Transverse colon (tissue), 4 donors: ENCODE data around the gene LILRA2. TPM values are rescaled to one million over a fixed set of nuclear protein-coding genes. Genes with fewer than 3 reads are reported as not detected.

Experiments used
- DNase-seq: peaks from one replicate; pipeline ENCODE4 v3.0.0-alpha.2; 2019
- H3K27ac ChIP-seq, 4 donors: fragments of 200-600 bp; sonication (generic); 2 replicates each; pipeline ENCODE4 v1.5.1; 2016 to 2018; ENCODE audit warnings: inconsistent platforms in 4 of 4
- H3K27me3 ChIP-seq: fragments of 200-600 bp; sonication (generic); 2 replicates; pipeline ENCODE4 v1.5.1; 2017; ENCODE audit warnings: inconsistent platforms
- H3K36me3 ChIP-seq, 4 donors: fragments of 200-600 bp; sonication (generic); 2 replicates each; pipeline ENCODE4 v1.5.1; 2017 to 2019; ENCODE audit warnings: inconsistent platforms in 4 of 4
- H3K4me1 ChIP-seq, 4 donors: fragments of 200-600 bp; sonication (generic); 2 replicates each; pipeline ENCODE4 v1.5.1; 2017 to 2020; ENCODE audit warnings: inconsistent platforms in 4 of 4
- H3K4me3 ChIP-seq, 4 donors: fragments of 200-600 bp; sonication (generic); 1 replicate in 1 of 4; 2 replicates in 3 of 4; pipeline versions ENCODE4 v1.5.1 to v1.6.1; 2017 to 2019; ENCODE audit warnings: inconsistent platforms in 4 of 4
- H3K9me3 ChIP-seq, 2 donors: fragments of 200-600 bp; sonication (generic); 2 replicates each; pipeline ENCODE4 v1.5.1; 2017 to 2019; ENCODE audit warnings: inconsistent platforms in 2 of 2
- EP300 ChIP-seq: sonication (generic); formaldehyde crosslinking; IDR thresholded peaks from one replicate; pipeline ENCODE4 v1.6.1; 2017; ENCODE audit warnings: antibody characterized with exemption, low read depth
- POLR2A ChIP-seq: fragments of 450-650 bp; IDR thresholded peaks from one replicate; pipeline ENCODE4 v1.6.1; 2016; ENCODE audit warnings: antibody characterized with exemption, mild to moderate bottlenecking, moderate library complexity
- POLR2AphosphoS5 ChIP-seq, 3 donors: sonication (generic); formaldehyde crosslinking; IDR thresholded peaks; one replicate each; pipeline ENCODE4 v1.6.1; 2016; ENCODE audit warnings: antibody characterized with exemption in 3 of 3
- WGBS, 2 donors: methylation state at CpG; one replicate each; pipeline ENCODE4 v1.1.5; 2018; ENCODE audit warnings: low coverage in 1 of 2; 5-methylcytosine and 5-hydroxymethylcytosine counted together
- in situ Hi-C, 4 donors: fragments of 200-750 bp; cut with MboI; loops; one replicate each; pipeline versions ENCODE4 v1.15.0 to v1.15.1; 2017; ENCODE audit warnings: low sequenced_read_pairs in 3 of 4, low pct_ligation_motif_present in 1 of 4, low pct_unique_long_range_greater_than_20kb in 1 of 4
- intact Hi-C: fragments of 100-400 bp; cut with DNase I; formaldehyde crosslinking; loops from one replicate; pipeline ENCODE4 v1.15.1; 2023; ENCODE audit warnings: low total_unique reads
- total RNA-seq, 4 donors: library from RNA; depleted of rRNA; stranded (reverse); fragments of >200 nt; gene quantifications; one replicate each; pipeline ENCODE4 v1.1.0, GENCODE V29; 2016
- TF ChIP-seq, protein P1 (sequence below), 5 experiments: fragments of 200-600 bp in 3 of 5; fragments of 450-650 bp in 2 of 5; sonication (generic) in 3 of 5; IDR thresholded peaks; 1 replicate in 2 of 5; 2 replicates in 3 of 5; pipeline ENCODE4 v1.5.1; 2016 to 2017; ENCODE audit warnings: antibody characterized with exemption in 5 of 5, inconsistent platforms in 3 of 5, mild to moderate bottlenecking in 2 of 5, moderate library complexity in 1 of 5

Gene LILRA2
- 1 to 10 TPM in 2 of 4 donors, not detected in 2; 1.1 to 1.5 TPM for total RNA-seq

DNA sequence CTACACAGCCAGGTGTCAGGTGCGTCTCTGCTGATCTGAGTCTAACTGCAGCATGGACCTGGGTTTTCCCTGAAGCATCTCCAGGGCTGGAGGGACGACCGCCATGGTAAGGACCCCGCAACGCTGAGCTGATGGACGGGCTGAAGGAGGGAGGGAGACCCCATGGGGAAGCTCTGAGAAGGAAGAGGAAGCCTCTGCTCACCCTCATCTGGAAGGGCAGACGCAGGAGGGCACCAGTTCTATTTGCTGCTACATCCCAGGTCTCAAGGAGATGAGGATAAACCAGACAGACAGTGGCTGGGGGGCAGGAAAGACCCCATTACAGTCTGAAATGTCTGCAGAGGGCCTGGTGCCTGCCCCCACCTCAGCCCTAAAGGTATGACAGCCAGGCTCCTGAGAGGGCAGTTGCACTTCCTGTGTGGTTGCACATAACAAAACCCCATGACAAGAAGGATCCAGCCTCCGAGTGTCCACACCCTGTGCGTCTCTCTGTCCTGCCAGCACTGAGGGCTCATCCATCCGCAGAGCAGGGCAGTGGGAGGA is at the start of gene LILRA2:
TSS of gene LILRA2 (plus strand) at position 461 of the 543 bp plus-strand sequence. CDS start 89 bp downstream, outside the sequence.
- Histone ChIP-seq H3K27me3 (peaks cover 5% of the 10 kb centered on the region), H3K4me3 (no peak within 1 kb of the TSS), H3K4me1 (no peaks in the 10 kb centered on the region), H3K36me3 (no peaks in the 10 kb centered on the region), H3K9me3 (no peaks in the 10 kb centered on the region), H3K27ac (peak within 1 kb of the TSS in 3 of 4 donors; percentile 6 to 39 (median 34))
- DNase-seq, result no peak
- TF ChIP-seq POLR2A (no peak), POLR2AphosphoS5 (IDR thresholded peaks at IDR 0.05) (no peak), EP300 (no peak)
- TF ChIP-seq, protein P1, sequence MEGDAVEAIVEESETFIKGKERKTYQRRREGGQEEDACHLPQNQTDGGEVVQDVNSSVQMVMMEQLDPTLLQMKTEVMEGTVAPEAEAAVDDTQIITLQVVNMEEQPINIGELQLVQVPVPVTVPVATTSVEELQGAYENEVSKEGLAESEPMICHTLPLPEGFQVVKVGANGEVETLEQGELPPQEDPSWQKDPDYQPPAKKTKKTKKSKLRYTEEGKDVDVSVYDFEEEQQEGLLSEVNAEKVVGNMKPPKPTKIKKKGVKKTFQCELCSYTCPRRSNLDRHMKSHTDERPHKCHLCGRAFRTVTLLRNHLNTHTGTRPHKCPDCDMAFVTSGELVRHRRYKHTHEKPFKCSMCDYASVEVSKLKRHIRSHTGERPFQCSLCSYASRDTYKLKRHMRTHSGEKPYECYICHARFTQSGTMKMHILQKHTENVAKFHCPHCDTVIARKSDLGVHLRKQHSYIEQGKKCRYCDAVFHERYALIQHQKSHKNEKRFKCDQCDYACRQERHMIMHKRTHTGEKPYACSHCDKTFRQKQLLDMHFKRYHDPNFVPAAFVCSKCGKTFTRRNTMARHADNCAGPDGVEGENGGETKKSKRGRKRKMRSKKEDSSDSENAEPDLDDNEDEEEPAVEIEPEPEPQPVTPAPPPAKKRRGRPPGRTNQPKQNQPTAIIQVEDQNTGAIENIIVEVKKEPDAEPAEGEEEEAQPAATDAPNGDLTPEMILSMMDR (IDR thresholded peaks at IDR 0.05), result no peak
- intact Hi-C loops (no loop called here), in situ Hi-C loops (no loop called here)
- WGBS, 2 donors, result 51% methylated on average over 10 of the region's 10 CpGs; no CpG with 5 or more reads in 1 of the 2 donors

DNA sequence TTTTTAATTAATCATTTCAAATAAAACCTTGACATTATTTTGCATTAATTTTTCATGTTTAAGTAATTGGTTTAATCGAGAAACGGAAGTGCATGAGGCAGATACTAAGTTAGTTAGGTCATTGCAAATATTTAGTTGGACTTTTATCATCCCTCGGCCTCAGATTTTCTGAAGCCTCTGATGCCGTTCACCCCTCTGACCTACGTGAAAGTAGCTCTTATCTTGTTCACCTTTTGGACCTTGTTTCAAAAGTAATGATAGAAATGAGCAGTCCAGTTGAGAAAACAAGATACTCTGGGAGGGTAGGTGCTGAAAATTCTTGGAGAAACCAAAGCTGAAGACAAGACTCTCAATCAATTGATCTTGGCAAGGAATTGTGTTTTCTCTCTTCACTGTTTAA is 48.0 kb upstream of the LILRA2 start:
- Histone ChIP-seq H3K27ac (no peak overlapping the region), H3K9me3 (no peaks in the 10 kb centered on the region), H3K4me3 (no peak overlapping the region), H3K36me3 (no peaks in the 10 kb centered on the region), H3K27me3 (peaks cover 11% of the 10 kb centered on the region), H3K4me1 (no peaks in the 10 kb centered on the region)
- WGBS, 2 donors, result 74 to 91% methylated on average over 5 of the region's 5 CpGs
- in situ Hi-C loops (no loop called here), intact Hi-C loops (no loop called here)
- DNase-seq, result no peak
- no peak for TF ChIP-seq POLR2AphosphoS5 (IDR thresholded peaks at IDR 0.05)
- TF ChIP-seq, protein P1 (IDR thresholded peaks at IDR 0.05), result no peak
- TF ChIP-seq EP300, result no peak

DNA sequence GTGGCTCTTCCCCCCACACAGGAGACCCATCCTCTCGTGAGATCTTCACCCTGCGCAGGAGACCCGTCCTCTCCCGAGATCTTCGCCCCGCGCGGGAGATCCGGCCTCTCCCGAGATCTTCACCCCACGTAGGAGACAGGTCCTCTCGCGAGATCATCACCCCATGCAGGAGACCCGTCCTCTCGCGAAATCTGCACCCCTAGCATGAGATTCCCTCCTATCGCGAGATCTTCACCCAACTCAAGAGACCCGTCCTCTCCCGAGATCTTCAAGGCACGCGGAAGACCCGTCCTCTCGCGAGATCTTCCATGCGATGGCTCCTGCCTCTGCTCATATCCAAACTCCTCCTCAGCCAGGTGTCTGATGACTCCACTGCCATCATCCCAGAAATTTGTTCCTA is 46.6 kb upstream of the LILRA2 start:
- Histone ChIP-seq H3K27me3 (peaks cover 11% of the 10 kb centered on the region), H3K27ac (no peak overlapping the region), H3K9me3 (no peaks in the 10 kb centered on the region), H3K36me3 (no peaks in the 10 kb centered on the region), H3K4me1 (no peaks in the 10 kb centered on the region), H3K4me3 (no peak overlapping the region)
- DNase-seq, result no peak
- TF ChIP-seq EP300 (no peak), POLR2AphosphoS5 (IDR thresholded peaks at IDR 0.05) (no peak), POLR2A (no peak)
- TF ChIP-seq, protein P1 (IDR thresholded peaks at IDR 0.05), result no peak
- in situ Hi-C loops, result no loop called here
- intact Hi-C loops, result no loop called here
- 81 to 85% methylated on average over 3 to 26 of the region's 26 CpGs for WGBS, 2 donors

DNA sequence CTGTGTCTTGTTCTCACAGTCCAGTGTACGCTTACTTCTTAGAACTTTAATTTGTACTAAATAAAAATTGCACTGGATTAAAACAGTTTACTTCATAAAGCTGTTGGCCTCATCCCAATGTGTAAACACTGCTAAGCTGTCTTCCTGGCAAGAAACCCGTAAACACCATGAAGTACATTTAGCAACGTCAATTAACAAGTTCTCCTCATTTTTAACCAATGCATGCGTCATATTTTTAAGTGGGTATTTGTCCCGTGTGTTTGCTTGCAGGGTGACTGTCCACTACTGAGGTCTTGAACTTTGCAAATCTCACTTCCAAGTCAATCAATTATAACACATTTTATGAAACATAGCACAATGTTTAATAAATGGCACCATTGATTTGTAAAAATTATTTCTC is 42.7 kb upstream of the LILRA2 start:
- H3K4me1 ChIP-seq, result no peaks in the 10 kb centered on the region
- H3K36me3 ChIP-seq, result no peaks in the 10 kb centered on the region
- H3K27ac ChIP-seq, result no peak overlapping the region
- TF ChIP-seq POLR2A (no peak), POLR2AphosphoS5 (IDR thresholded peaks at IDR 0.05) (no peak), EP300 (no peak)
- TF ChIP-seq, protein P1 (IDR thresholded peaks at IDR 0.05), result no peak
- in situ Hi-C loops, result no loop called here
- H3K27me3 ChIP-seq, result peaks cover 37% of the 10 kb centered on the region
- WGBS, 2 donors, result 44 to 50% methylated on average over 5 of the region's 5 CpGs
- intact Hi-C loops, result no loop called here
- no peaks in the 10 kb centered on the region for H3K9me3 ChIP-seq
- no peak overlapping the region for H3K4me3 ChIP-seq
- no peak for DNase-seq
